Measurements from ENCODE around the gene ARHGEF39. TPM values are rescaled to one million over a fixed set of nuclear protein-coding genes. Genes with fewer than 3 reads are reported as not detected.
A peak's percentile ranks its signal among the peaks of the same experiment; 100 is the strongest.

The ARHGEF39 gene
- total and polyA plus RNA-seq, 10 of the 15 experiments (the other 5 are each of a cell fraction or from before 2014, with no cell fraction given): 2.0 to 28.9 (median 13.2) TPM

DNA sequence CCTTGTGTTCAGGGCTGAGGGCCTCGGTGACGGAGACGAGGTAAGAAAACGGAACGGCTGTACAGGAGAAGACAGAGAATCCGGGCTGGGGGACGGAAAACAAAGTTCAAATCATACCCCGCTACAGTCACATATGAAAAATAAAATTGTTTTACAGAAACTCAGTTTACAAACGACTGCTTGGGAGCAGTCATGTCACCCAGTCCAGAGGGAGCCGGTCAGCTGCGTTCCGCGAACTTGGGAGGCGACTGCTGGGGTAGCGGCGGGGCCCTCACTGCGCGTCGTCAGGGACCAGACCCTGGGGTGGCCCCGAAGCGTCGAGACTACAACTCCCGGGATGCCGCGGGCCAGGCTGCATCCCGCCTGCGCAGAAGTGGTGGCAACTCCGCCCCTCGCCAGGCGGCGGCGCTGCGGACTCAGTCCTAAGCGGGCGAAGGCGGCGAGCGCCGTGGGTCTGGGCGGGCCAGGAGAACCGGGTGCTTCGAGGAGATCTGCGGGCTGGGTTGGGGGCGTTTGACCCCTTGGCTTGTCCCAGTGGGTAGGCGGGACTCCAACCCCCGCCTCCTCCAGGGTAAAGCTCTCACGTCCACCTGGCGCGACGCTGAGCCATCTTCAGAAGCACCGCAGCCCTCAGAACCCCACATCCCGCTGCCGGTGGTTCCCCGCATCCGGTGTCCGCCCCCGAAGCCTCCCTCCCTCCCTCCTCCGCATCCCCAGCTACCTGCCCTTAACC is 18.3 kb downstream of the ARHGEF39 start (continued):
- TF ChIP-seq, protein P1, sequence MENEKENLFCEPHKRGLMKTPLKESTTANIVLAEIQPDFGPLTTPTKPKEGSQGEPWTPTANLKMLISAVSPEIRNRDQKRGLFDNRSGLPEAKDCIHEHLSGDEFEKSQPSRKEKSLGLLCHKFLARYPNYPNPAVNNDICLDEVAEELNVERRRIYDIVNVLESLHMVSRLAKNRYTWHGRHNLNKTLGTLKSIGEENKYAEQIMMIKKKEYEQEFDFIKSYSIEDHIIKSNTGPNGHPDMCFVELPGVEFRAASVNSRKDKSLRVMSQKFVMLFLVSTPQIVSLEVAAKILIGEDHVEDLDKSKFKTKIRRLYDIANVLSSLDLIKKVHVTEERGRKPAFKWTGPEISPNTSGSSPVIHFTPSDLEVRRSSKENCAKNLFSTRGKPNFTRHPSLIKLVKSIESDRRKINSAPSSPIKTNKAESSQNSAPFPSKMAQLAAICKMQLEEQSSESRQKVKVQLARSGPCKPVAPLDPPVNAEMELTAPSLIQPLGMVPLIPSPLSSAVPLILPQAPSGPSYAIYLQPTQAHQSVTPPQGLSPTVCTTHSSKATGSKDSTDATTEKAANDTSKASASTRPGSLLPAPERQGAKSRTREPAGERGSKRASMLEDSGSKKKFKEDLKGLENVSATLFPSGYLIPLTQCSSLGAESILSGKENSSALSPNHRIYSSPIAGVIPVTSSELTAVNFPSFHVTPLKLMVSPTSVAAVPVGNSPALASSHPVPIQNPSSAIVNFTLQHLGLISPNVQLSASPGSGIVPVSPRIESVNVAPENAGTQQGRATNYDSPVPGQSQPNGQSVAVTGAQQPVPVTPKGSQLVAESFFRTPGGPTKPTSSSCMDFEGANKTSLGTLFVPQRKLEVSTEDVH (IDR thresholded peaks at IDR 0.05; ENCODE audit: low read depth, partially characterized antibody): no peak
- no peak for TF ChIP-seq SREBF1 (IDR thresholded peaks at IDR 0.05; ENCODE audit: low read length)
- TF ChIP-seq, protein P2, sequence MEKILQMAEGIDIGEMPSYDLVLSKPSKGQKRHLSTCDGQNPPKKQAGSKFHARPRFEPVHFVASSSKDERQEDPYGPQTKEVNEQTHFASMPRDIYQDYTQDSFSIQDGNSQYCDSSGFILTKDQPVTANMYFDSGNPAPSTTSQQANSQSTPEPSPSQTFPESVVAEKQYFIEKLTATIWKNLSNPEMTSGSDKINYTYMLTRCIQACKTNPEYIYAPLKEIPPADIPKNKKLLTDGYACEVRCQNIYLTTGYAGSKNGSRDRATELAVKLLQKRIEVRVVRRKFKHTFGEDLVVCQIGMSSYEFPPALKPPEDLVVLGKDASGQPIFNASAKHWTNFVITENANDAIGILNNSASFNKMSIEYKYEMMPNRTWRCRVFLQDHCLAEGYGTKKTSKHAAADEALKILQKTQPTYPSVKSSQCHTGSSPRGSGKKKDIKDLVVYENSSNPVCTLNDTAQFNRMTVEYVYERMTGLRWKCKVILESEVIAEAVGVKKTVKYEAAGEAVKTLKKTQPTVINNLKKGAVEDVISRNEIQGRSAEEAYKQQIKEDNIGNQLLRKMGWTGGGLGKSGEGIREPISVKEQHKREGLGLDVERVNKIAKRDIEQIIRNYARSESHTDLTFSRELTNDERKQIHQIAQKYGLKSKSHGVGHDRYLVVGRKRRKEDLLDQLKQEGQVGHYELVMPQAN (conservative IDR thresholded peaks at IDR 0.05): peak; percentile 38; the same call in 1 of the 2 replicates
- TF ChIP-seq MTA3 (IDR thresholded peaks at IDR 0.05; ENCODE audit: borderline replicate concordance, low read length): no peak
- TF ChIP-seq SMAD1 (IDR thresholded peaks at IDR 0.05; ENCODE audit: low read depth, partially characterized antibody): no peak
- TF ChIP-seq, protein P3, sequence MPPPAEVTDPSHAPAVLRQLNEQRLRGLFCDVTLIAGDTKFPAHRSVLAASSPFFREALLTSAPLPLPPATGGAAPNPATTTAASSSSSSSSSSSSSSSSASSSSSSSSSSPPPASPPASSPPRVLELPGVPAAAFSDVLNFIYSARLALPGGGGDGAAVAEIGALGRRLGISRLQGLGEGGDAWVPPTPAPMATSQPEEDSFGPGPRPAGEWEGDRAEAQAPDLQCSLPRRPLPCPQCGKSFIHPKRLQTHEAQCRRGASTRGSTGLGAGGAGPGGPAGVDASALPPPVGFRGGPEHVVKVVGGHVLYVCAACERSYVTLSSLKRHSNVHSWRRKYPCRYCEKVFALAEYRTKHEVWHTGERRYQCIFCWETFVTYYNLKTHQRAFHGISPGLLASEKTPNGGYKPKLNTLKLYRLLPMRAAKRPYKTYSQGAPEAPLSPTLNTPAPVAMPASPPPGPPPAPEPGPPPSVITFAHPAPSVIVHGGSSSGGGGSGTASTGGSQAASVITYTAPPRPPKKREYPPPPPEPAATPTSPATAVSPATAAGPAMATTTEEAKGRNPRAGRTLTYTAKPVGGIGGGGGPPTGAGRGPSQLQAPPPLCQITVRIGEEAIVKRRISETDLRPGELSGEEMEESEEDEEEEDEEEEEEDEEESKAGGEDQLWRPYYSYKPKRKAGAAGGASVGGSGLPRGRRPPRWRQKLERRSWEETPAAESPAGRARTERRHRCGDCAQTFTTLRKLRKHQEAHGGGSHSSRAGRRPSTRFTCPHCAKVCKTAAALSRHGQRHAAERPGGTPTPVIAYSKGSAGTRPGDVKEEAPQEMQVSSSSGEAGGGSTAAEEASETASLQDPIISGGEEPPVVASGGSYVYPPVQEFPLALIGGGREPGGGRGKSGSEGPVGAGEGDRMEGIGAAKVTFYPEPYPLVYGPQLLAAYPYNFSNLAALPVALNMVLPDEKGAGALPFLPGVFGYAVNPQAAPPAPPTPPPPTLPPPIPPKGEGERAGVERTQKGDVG (CRISPR knock-in tag; IDR thresholded peaks at IDR 0.05): no peak
- TF ChIP-seq TBL1XR1 (IDR thresholded peaks at IDR 0.05; ENCODE audit: low read depth, low read length): no peak
- TF ChIP-seq BACH1 (IDR thresholded peaks at IDR 0.05; ENCODE audit: borderline replicate concordance): peak; percentile 83
- TF ChIP-seq PAX5 (IDR thresholded peaks at IDR 0.05; ENCODE audit: borderline replicate concordance, low read depth, low read length): 0 out of 2 replicates have a peak, but pooled peaks have one; percentile 45
- TF ChIP-seq ESRRA (IDR thresholded peaks at IDR 0.05; ENCODE audit: low read length): peak; percentile 48; the same call in 1 of the 2 replicates
- TF ChIP-seq RAD21 (IDR thresholded peaks at IDR 0.05; ENCODE audit: insufficient read depth, low read depth, low read length): peak; percentile 79
- no peak for TF ChIP-seq CEBPB (IDR thresholded peaks at IDR 0.05; ENCODE audit: borderline replicate concordance in 1 of 2, low read depth in 2 of 2, low read length in 2 of 2)
- TF ChIP-seq, protein P4, sequence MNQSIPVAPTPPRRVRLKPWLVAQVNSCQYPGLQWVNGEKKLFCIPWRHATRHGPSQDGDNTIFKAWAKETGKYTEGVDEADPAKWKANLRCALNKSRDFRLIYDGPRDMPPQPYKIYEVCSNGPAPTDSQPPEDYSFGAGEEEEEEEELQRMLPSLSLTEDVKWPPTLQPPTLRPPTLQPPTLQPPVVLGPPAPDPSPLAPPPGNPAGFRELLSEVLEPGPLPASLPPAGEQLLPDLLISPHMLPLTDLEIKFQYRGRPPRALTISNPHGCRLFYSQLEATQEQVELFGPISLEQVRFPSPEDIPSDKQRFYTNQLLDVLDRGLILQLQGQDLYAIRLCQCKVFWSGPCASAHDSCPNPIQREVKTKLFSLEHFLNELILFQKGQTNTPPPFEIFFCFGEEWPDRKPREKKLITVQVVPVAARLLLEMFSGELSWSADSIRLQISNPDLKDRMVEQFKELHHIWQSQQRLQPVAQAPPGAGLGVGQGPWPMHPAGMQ (IDR thresholded peaks at IDR 0.05; ENCODE audit: borderline replicate concordance): no peak
- TF ChIP-seq, protein P5, sequence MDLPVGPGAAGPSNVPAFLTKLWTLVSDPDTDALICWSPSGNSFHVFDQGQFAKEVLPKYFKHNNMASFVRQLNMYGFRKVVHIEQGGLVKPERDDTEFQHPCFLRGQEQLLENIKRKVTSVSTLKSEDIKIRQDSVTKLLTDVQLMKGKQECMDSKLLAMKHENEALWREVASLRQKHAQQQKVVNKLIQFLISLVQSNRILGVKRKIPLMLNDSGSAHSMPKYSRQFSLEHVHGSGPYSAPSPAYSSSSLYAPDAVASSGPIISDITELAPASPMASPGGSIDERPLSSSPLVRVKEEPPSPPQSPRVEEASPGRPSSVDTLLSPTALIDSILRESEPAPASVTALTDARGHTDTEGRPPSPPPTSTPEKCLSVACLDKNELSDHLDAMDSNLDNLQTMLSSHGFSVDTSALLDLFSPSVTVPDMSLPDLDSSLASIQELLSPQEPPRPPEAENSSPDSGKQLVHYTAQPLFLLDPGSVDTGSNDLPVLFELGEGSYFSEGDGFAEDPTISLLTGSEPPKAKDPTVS (IDR thresholded peaks at IDR 0.05; ENCODE audit: low read depth, low read length): no peak
- peak; percentile 61 for TF ChIP-seq CHD2 (IDR thresholded peaks at IDR 0.05; ENCODE audit: borderline replicate concordance, low read depth, low read length)
- TF ChIP-seq POLR2AphosphoS5 (IDR thresholded peaks at IDR 0.05; ENCODE audit: low read length): peak; percentile 74
- TF ChIP-seq RCOR1 (conservative IDR thresholded peaks at IDR 0.05; ENCODE audit: low read depth, low read length): no peak
- peak; percentile 91 for TF ChIP-seq HCFC1 (IDR thresholded peaks at IDR 0.05; ENCODE audit: low read length)
